ENCODE results near the gene ZSWIM3. TPM values are rescaled to one million over a fixed set of nuclear protein-coding genes. Genes with fewer than 3 reads are reported as not detected.
A peak's percentile ranks its signal among the peaks of the same experiment; 100 is the strongest.

Gene ZSWIM3
- total and polyA plus RNA-seq, 2 of the 13 experiments (the other 11 are each of a cell fraction or from before 2014, with no cell fraction given), result 5.2 to 5.8 TPM

DNA sequence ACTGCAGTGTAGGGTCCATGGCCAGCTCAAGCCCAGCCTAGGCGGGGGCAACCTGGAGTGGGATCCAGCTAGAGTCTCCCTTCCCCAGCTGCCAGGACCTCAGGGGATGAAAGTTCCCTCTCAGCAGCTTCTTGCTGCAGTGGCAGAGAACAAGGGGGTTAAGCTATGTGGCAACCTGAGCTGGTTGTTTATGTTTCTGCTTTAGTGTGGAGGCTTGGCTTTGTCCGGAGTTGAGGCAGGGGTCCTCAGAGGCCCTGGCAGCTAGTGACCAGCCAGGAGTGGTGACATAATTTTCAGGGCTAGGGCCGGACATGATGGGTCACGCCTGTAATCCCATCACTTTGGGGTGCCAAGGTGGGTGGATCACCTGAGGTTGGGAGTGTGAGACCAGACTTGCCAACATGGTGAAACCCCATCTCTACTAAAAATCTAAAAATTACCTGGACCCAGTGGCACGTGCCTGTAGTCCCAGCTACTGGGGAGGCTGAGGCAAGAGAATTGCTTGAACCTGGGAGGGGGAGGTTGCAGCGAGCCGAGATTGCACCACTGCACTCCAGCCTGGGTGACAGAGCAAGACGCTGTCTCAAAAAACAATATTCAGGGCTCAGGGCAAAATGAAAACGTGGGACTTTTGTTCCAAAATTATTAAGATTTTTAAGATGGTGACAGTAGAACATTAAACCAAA, 68.5 kb downstream of the ZSWIM3 start (continued):
- TF ChIP-seq, protein P1, sequence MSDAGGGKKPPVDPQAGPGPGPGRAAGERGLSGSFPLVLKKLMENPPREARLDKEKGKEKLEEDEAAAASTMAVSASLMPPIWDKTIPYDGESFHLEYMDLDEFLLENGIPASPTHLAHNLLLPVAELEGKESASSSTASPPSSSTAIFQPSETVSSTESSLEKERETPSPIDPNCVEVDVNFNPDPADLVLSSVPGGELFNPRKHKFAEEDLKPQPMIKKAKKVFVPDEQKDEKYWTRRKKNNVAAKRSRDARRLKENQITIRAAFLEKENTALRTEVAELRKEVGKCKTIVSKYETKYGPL (CRISPR knock-in tag; IDR thresholded peaks at IDR 0.05), result no peak
- no peak for TF ChIP-seq SATB2 (CRISPR knock-in tag; IDR thresholded peaks at IDR 0.05)
- no peak for TF ChIP-seq RBAK (CRISPR knock-in tag; IDR thresholded peaks at IDR 0.05)
- TF ChIP-seq CBX2 (IDR thresholded peaks at IDR 0.05; ENCODE audit: low read depth, low read length), result no peak
- no peak for TF ChIP-seq CBX2 (CRISPR knock-in tag; IDR thresholded peaks at IDR 0.05; ENCODE audit: low read depth)
- no peak for TF ChIP-seq NBN (conservative IDR thresholded peaks at IDR 0.05)
- TF ChIP-seq, protein P2, sequence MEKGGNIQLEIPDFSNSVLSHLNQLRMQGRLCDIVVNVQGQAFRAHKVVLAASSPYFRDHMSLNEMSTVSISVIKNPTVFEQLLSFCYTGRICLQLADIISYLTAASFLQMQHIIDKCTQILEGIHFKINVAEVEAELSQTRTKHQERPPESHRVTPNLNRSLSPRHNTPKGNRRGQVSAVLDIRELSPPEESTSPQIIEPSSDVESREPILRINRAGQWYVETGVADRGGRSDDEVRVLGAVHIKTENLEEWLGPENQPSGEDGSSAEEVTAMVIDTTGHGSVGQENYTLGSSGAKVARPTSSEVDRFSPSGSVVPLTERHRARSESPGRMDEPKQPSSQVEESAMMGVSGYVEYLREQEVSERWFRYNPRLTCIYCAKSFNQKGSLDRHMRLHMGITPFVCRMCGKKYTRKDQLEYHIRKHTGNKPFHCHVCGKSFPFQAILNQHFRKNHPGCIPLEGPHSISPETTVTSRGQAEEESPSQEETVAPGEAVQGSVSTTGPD (CRISPR knock-in tag; IDR thresholded peaks at IDR 0.05), result no peak
- no peak for TF ChIP-seq CHD2 (IDR thresholded peaks at IDR 0.05; ENCODE audit: low read depth, low read length)
- TF ChIP-seq BCL6 (CRISPR knock-in tag; IDR thresholded peaks at IDR 0.05), result no peak
- TF ChIP-seq ZNF143 (CRISPR knock-in tag; IDR thresholded peaks at IDR 0.05), result no peak
- TF ChIP-seq ZNF660 (CRISPR knock-in tag; IDR thresholded peaks at IDR 0.05; ENCODE audit: borderline replicate concordance, low read depth), result no peak
- no peak for TF ChIP-seq ZNF761 (CRISPR knock-in tag; conservative IDR thresholded peaks at IDR 0.05)
- 0 out of 2 replicates have a peak, but pooled peaks have one; percentile 23 for TF ChIP-seq ZNF709 (CRISPR knock-in tag; IDR thresholded peaks at IDR 0.05)
- TF ChIP-seq NFRKB (IDR thresholded peaks at IDR 0.05), result no peak
- TF ChIP-seq ZNF264 (CRISPR knock-in tag; IDR thresholded peaks at IDR 0.05), result no peak
- TF ChIP-seq ADNP (CRISPR knock-in tag; IDR thresholded peaks at IDR 0.05), result 0 out of 2 replicates have a peak, but pooled peaks have one; percentile 4
- TF ChIP-seq NFKBIZ (CRISPR knock-in tag; IDR thresholded peaks at IDR 0.05), result no peak
- no peak for TF ChIP-seq KLF16 (CRISPR knock-in tag; IDR thresholded peaks at IDR 0.05)
- TF ChIP-seq MTA3 (CRISPR knock-in tag; IDR thresholded peaks at IDR 0.05), result no peak
- TF ChIP-seq ZNF205 (CRISPR knock-in tag; IDR thresholded peaks at IDR 0.05), result no peak
- 0 out of 2 replicates have a peak, but pooled peaks have one; percentile 6 for TF ChIP-seq ETV5 (CRISPR knock-in tag; IDR thresholded peaks at IDR 0.05; ENCODE audit: borderline replicate concordance)
- no peak; the same call in 1 of the 2 replicates for TF ChIP-seq EEA1 (CRISPR knock-in tag; IDR thresholded peaks at IDR 0.05; ENCODE audit: borderline replicate concordance)
- no peak for TF ChIP-seq ZBTB42 (CRISPR knock-in tag; IDR thresholded peaks at IDR 0.05)
- 0 out of 2 replicates have a peak, but pooled peaks have one; percentile 29 for TF ChIP-seq ZNF629 (CRISPR knock-in tag; conservative IDR thresholded peaks at IDR 0.05)
- TF ChIP-seq PCBP2 (optimal IDR thresholded peaks at IDR 0.05; ENCODE audit: low read depth, low read length, poor library complexity, severe bottlenecking), result no peak
- TF ChIP-seq FLYWCH1 (CRISPR knock-in tag; IDR thresholded peaks at IDR 0.05), result no peak
- no peak for TF ChIP-seq KLF6 (CRISPR knock-in tag; IDR thresholded peaks at IDR 0.05)
- TF ChIP-seq ZFP62 (CRISPR knock-in tag; IDR thresholded peaks at IDR 0.05), result no peak
- no peak for TF ChIP-seq ZSCAN29 (CRISPR knock-in tag; conservative IDR thresholded peaks at IDR 0.05)
- no peak for TF ChIP-seq ZNF333 (CRISPR knock-in tag; IDR thresholded peaks at IDR 0.05; ENCODE audit: borderline replicate concordance)
- TF ChIP-seq, protein P3, sequence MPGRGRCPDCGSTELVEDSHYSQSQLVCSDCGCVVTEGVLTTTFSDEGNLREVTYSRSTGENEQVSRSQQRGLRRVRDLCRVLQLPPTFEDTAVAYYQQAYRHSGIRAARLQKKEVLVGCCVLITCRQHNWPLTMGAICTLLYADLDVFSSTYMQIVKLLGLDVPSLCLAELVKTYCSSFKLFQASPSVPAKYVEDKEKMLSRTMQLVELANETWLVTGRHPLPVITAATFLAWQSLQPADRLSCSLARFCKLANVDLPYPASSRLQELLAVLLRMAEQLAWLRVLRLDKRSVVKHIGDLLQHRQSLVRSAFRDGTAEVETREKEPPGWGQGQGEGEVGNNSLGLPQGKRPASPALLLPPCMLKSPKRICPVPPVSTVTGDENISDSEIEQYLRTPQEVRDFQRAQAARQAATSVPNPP (CRISPR knock-in tag; IDR thresholded peaks at IDR 0.05), result no peak
- TF ChIP-seq MZF1 (CRISPR knock-in tag; IDR thresholded peaks at IDR 0.05; ENCODE audit: borderline replicate concordance), result no peak
- TF ChIP-seq NFE2L2 (IDR thresholded peaks at IDR 0.05; ENCODE audit: low read length), result no peak

Data from HepG2 (cell line).